SK-N-SH treated with all-trans-retinoic acid at 6 μM for 48 hours (cell line): ENCODE measurements around the gene TRIM6.
"Not testable (repeated sequence)": the region's sequence is repeated elsewhere in the genome, so short reads cannot be mapped to it uniquely, and the experiment has no call there.

Source experiments
- ATAC-seq: fragments of 200-7000 bp; cut with Tn5 transposase; 3 replicates; pipeline ENCODE4 v1.9.1; 2020; ENCODE audit warnings: mild to moderate bottlenecking, moderate library complexity
- ARNTL ChIP-seq: fragments of 450-650 bp; formaldehyde crosslinking; IDR thresholded peaks from 2 replicates; pipeline ENCODE4 v1.5.0; 2020; ENCODE audit warnings: low read depth, mild to moderate bottlenecking, moderate library complexity, borderline replicate concordance
- BACH2 ChIP-seq: fragments of 250-450 bp; sonication (Bioruptor Pico); IDR thresholded peaks from 2 replicates; pipeline ENCODE4 v1.9.0; 2021; ENCODE audit warnings: mild to moderate bottlenecking, borderline replicate concordance
- ESRRG ChIP-seq: fragments of 250-450 bp; sonication (Bioruptor Pico); IDR thresholded peaks from 2 replicates; pipeline ENCODE4 v1.6.1; 2021; ENCODE audit warnings: mild to moderate bottlenecking
- GLIS3 ChIP-seq: fragments of 250-450 bp; sonication (Bioruptor Pico); IDR thresholded peaks from 2 replicates; pipeline ENCODE4 v1.5.0; 2020; ENCODE audit warnings: mild to moderate bottlenecking, moderate library complexity
- POU6F1 ChIP-seq: fragments of 250-450 bp; sonication (Bioruptor Pico); IDR thresholded peaks from 2 replicates; pipeline ENCODE4 v1.8.0; 2021; ENCODE audit warnings: low read depth, mild to moderate bottlenecking, moderate library complexity, borderline replicate concordance
- PPARA ChIP-seq: fragments of 250-450 bp; sonication (Bioruptor Pico); IDR thresholded peaks from 2 replicates; pipeline ENCODE4 v1.5.0; 2020; ENCODE audit warnings: mild to moderate bottlenecking, borderline replicate concordance
- RARB ChIP-seq: fragments of 250-450 bp; sonication (Bioruptor Pico); IDR thresholded peaks from 2 replicates; pipeline ENCODE4 v1.8.0; 2021; ENCODE audit warnings: mild to moderate bottlenecking, moderate library complexity
- TCF4 ChIP-seq: fragments of 250-450 bp; sonication (Bioruptor Pico); IDR thresholded peaks from 2 replicates; pipeline ENCODE4 v1.8.0; 2021; ENCODE audit warnings: mild to moderate bottlenecking, moderate library complexity, borderline replicate concordance
- TOX ChIP-seq: fragments of 250-450 bp; sonication (Bioruptor Pico); IDR thresholded peaks from 2 replicates; pipeline ENCODE4 v1.8.0; 2021; ENCODE audit warnings: mild to moderate bottlenecking, moderate library complexity, borderline replicate concordance
- TSHZ2 ChIP-seq: fragments of 250-450 bp; sonication (Bioruptor Pico); IDR thresholded peaks from 2 replicates; pipeline ENCODE4 v1.5.0; 2020; ENCODE audit warnings: mild to moderate bottlenecking, moderate library complexity
- ZFP30 ChIP-seq: fragments of 450-650 bp; formaldehyde crosslinking; IDR thresholded peaks from 2 replicates; pipeline ENCODE4 v1.5.0; 2022; ENCODE audit warnings: mild to moderate bottlenecking, moderate library complexity
- ZNF565 ChIP-seq: fragments of 450-650 bp; formaldehyde crosslinking; conservative IDR thresholded peaks from 2 replicates; pipeline ENCODE4 v1.5.0; 2020; ENCODE audit warnings: low read depth, mild to moderate bottlenecking, moderate library complexity
- ZNF8 ChIP-seq: fragments of 450-650 bp; formaldehyde crosslinking; IDR thresholded peaks from 2 replicates; pipeline ENCODE4 v1.5.0; 2020; ENCODE audit warnings: mild to moderate bottlenecking, moderate library complexity
- TF ChIP-seq, protein P1 (sequence below): fragments of 250-450 bp; sonication (Bioruptor Pico); IDR thresholded peaks from 2 replicates; pipeline ENCODE4 v1.5.1; 2020; ENCODE audit warnings: low read depth, mild to moderate bottlenecking, moderate library complexity
- TF ChIP-seq, protein P2 (sequence below): fragments of 250-450 bp; sonication (Bioruptor Pico); IDR thresholded peaks from 2 replicates; pipeline ENCODE4 v1.8.0; 2020; ENCODE audit warnings: mild to moderate bottlenecking, moderate library complexity, borderline replicate concordance

TRIM6 gene

GRCh38 chr11:5593146-5593545, 3.3 kb upstream of the TRIM6 start:
- TF ChIP-seq, protein P1, sequence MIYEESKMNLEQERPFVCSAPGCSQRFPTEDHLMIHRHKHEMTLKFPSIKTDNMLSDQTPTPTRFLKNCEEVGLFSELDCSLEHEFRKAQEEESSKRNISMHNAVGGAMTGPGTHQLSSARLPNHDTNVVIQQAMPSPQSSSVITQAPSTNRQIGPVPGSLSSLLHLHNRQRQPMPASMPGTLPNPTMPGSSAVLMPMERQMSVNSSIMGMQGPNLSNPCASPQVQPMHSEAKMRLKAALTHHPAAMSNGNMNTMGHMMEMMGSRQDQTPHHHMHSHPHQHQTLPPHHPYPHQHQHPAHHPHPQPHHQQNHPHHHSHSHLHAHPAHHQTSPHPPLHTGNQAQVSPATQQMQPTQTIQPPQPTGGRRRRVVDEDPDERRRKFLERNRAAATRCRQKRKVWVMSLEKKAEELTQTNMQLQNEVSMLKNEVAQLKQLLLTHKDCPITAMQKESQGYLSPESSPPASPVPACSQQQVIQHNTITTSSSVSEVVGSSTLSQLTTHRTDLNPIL (CRISPR knock-in tag): no peak
- no peak for TF ChIP-seq GLIS3 (CRISPR knock-in tag)
- TF ChIP-seq, protein P2, sequence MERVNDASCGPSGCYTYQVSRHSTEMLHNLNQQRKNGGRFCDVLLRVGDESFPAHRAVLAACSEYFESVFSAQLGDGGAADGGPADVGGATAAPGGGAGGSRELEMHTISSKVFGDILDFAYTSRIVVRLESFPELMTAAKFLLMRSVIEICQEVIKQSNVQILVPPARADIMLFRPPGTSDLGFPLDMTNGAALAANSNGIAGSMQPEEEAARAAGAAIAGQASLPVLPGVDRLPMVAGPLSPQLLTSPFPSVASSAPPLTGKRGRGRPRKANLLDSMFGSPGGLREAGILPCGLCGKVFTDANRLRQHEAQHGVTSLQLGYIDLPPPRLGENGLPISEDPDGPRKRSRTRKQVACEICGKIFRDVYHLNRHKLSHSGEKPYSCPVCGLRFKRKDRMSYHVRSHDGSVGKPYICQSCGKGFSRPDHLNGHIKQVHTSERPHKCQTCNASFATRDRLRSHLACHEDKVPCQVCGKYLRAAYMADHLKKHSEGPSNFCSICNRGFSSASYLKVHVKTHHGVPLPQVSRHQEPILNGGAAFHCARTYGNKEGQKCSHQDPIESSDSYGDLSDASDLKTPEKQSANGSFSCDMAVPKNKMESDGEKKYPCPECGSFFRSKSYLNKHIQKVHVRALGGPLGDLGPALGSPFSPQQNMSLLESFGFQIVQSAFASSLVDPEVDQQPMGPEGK: no peak
- TF ChIP-seq, all 23 proteins: peak for 0
- no peak for ATAC-seq

- no peak for ATAC-seq
- no peak for TF ChIP-seq ARNTL
- TF ChIP-seq, protein P1 (CRISPR knock-in tag): no peak
- TF ChIP-seq ZFP30 (CRISPR knock-in tag): no peak
- no peak for TF ChIP-seq ESRRG (CRISPR knock-in tag)
- TF ChIP-seq TSHZ2: no peak
Measured at GRCh38 chr11:5597953-5598352, 1.5 kb downstream of the TRIM6 start.

GRCh38 chr11:5600374-5600851, 4.0 kb downstream of the TRIM6 start:
- ATAC-seq: peak; percentile 97
- TF ChIP-seq ZNF565 (no peak), PPARA (CRISPR knock-in tag) (no peak), ZFP30 (CRISPR knock-in tag) (no peak), RARB (no peak), TOX (CRISPR knock-in tag) (no peak), TCF4 (CRISPR knock-in tag) (no peak), BACH2 (CRISPR knock-in tag) (no peak), ZNF8 (CRISPR knock-in tag) (no peak), TSHZ2 (no peak), POU6F1 (no peak), ESRRG (CRISPR knock-in tag) (no peak), ARNTL (no peak)

DNA sequence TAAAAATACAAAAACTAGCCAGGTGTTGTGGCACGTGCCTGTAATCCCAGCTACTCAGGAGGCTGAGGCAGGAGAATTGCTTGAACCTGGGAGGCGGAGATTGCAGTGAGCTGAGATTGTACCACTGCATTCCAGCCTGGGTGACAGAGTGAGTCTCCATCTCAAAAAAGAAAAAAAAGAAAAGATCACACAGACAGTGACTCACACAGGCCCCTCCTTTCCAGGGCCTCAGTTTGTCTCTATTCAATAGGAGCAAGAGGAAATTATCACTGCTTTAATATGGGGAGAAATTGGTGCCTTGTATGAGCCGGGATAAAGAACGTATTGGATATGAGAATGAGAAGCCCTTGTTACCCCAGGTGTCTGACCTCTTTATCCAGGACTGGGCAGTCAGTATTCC, 6.4 kb downstream of the TRIM6 start:
- not testable (repeated sequence) for ATAC-seq
